AG04450 (cell line): Measurements from ENCODE around the gene CDC25C. TPM values are rescaled to one million over a fixed set of nuclear protein-coding genes. Genes with fewer than 3 reads are reported as not detected.

ENCODE experiments used
- CTCF ChIA-PET: fragments of 300-600, 350-600 bp; formaldehyde crosslinking; extraction: SDS; loops from one replicate; lab custom pipeline; 2022; ENCODE audit warnings: antibody characterized with exemption, inconsistent platforms; lab: Charles Lee
- POLR2A ChIA-PET: fragments of 350-600 bp; formaldehyde crosslinking; extraction: SDS; loops from one replicate; lab custom pipeline; 2021; ENCODE audit warnings: antibody characterized with exemption, inconsistent platforms; lab: Yijun Ruan, JAX
- DNase-seq: peaks from one replicate; pipeline ENCODE4 v3.0.0-alpha.2; 2011; ENCODE audit warnings: low read depth, low spot score
- H3K27ac ChIP-seq: one replicate; pipeline ENCODE4 v1.5.1; 2012; ENCODE audit warnings: low read depth, low read length, control low read depth
- H3K27me3 ChIP-seq: one replicate; pipeline ENCODE4 v1.6.0; 2012; ENCODE audit warnings: low read length; ENCODE audit not compliant: control insufficient read depth, insufficient read depth
- H3K4me3 ChIP-seq: 2 replicates; pipeline ENCODE4 v1.5.1; 2011; ENCODE audit warnings: mild to moderate bottlenecking, low read depth, low read length, control low read depth
- H3K9me3 ChIP-seq: 2 replicates; pipeline ENCODE4 v1.5.1; 2012; ENCODE audit warnings: low read length; ENCODE audit not compliant: control insufficient read depth, insufficient read depth
- CTCF ChIP-seq: IDR thresholded peaks from 2 replicates; pipeline ENCODE4 v1.5.1; 2011; ENCODE audit warnings: low read depth, low read length, control low read depth, inconsistent platforms
- polyA plus RNA-seq: library from polyadenylated mRNA; depleted of rRNA; stranded (reverse); fragments of >200 nt; gene quantifications from 2 replicates; pipeline ENCODE4 v1.2.3, GENCODE V29; 2011

Gene CDC25C
- polyA plus RNA-seq, 1 experiment, result 4.8 TPM

DNA sequence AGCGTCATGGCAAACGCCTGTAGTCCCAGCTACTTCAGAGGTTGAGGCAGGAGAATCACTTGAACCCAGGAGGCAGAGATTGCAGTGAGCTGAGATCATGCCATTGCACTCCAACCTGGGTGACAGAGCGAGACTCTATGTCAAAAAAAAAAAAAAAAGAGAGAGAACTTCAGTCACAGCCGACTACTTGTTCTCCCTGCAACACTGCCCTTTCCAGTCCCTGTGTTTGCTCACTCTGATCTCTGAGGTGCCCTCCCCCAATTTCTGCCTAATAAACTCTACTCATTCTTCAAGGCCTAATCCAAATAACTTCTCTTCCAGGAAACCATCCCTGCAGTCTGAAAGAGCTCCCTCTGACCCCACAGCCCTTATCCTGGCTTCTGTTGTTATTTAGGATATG, 85.3 kb downstream of the CDC25C start:
- no peak for TF ChIP-seq CTCF
- peaks cover 21% of the 10 kb centered on the region for H3K27me3 ChIP-seq
- H3K27ac ChIP-seq, result no peak overlapping the region
- no peak overlapping the region for H3K4me3 ChIP-seq
- DNase-seq, result no peak
- ChIA-PET POLR2A (no interaction called here), CTCF (interaction anchor here (0.7 kb wide), 1 partner anchor 23 kb away, joined by 3 read pairs; no protein-coding TSS in a partner anchor)
- H3K9me3 ChIP-seq, result no peaks in the 10 kb centered on the region

DNA sequence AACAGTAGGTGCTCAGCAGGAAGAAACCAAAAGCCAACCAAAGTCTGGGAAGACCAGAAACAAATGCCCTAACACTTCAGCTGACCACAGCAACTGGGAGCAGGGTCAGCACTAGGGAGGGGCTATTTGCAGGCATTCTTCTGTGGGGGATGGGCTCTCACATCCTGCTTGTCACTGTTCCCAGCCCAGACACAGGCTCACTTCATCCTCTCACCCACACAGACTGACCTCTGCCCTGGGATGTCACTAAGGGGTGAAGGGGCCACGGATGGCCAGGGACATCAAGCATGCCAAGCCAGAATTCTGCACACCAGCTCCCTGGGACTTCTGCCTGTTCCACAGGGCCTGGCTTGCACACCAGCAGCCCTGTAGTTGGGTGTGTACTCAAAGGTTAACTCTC, 85.9 kb downstream of the CDC25C start:
- no peak overlapping the region for H3K4me3 ChIP-seq
- no peak for TF ChIP-seq CTCF
- no peaks in the 10 kb centered on the region for H3K9me3 ChIP-seq
- peaks cover 27% of the 10 kb centered on the region for H3K27me3 ChIP-seq
- DNase-seq, result no peak
- H3K27ac ChIP-seq, result no peak overlapping the region
- CTCF ChIA-PET, result no interaction called here
- POLR2A ChIA-PET, result no interaction called here

DNA sequence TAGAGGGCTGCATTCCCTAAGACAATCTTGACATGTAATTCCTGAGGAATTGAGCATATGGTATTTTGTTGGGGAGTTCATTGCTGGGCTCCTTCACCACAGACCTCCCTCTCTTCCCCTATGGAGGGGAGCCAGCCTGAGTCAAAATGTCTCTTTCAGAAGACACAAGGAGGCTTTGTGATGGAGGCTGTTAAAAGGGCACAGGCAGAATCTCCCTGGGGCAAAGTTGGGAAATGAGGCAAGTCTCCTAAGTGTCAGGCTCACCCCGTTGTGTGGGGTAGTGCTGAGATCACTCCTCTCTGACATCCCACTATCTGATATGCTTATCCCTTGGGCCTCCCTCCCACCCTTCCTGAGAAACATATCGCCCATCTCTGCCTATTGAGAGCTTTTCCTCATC, 87.8 kb downstream of the CDC25C start:
- CTCF ChIA-PET, result interaction anchor here (2.2 kb wide), 1 partner anchor 16 kb away, joined by 4 read pairs; no protein-coding TSS in a partner anchor
- POLR2A ChIA-PET, result interaction anchor here (0.6 kb wide), 1 partner anchor 27 kb away, joined by 4 read pairs; no protein-coding TSS in a partner anchor

DNA sequence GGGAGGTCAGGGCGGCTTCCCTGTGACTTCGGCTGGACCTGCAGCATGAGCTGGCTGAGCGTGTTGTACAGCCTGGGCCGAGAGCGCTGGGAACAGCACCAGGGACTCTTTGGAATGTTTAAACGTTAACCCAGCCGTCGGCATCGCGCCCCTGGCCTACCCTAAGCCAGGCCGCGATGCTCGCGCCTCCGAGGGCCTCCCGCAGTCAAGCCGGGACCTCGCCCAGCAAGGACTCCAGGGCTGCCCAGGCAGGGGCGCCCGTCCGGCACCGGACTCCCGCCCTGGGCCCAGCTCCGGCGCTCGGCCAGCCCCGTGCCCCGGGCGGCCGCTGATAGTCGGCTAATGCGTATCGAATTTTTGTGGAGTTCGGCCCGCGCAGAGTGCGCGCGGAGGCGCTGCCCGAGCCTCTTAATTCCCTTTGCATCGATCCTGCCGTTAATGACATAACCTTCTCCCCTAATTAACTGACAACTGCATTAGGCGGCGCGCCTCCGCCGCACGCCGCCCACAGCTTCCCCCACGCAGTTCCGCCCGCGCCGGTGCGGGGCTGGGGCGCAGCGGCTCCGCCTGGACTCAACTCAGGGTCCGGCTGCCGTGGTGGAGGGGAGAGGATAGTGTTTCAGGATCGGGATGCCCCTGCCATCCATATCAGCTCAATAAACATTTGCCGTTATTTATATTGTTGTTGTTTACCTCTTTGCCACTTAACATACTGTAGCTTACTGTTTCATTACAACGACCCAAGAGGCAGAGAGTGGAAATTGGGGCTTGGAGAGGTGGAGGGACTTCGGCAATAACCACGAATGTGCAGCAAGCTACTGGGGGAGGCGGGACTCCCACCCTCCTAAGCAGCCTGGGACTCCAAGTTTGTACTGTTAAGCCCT, 89.7 kb downstream of the CDC25C start:
- H3K27ac ChIP-seq, result no peak overlapping the region
- H3K9me3 ChIP-seq, result no peaks in the 10 kb centered on the region
- ChIA-PET POLR2A (no interaction called here), CTCF (interaction anchor here (0.7 kb wide), 1 partner anchor 19 kb away, joined by 3 read pairs; no protein-coding TSS in a partner anchor)
- H3K27me3 ChIP-seq, result peaks cover 39% of the 10 kb centered on the region
- H3K4me3 ChIP-seq, result peak overlapping the region; percentile 41
- no peak; the same call in 1 of the 2 replicates for TF ChIP-seq CTCF
- no peak for DNase-seq

More for the DNA sequence above, 87.8 kb downstream of the CDC25C start:
- Histone ChIP-seq H3K27ac (no peak overlapping the region), H3K9me3 (no peaks in the 10 kb centered on the region), H3K4me3 (no peak overlapping the region), H3K27me3 (peaks cover 39% of the 10 kb centered on the region)
- DNase-seq, result no peak
- no peak for TF ChIP-seq CTCF
